ENCODE measurements around the gene TLK2.
"Not testable (repeated sequence)": the region's sequence is repeated elsewhere in the genome, so short reads cannot be mapped to it uniquely, and the experiment has no call there.

TLK2 gene

GRCh38 chr17:62478424-62478879 is at the start of gene TLK2:
Gene TLK2, plus strand, starts transcription at chr17:62478825. Its CDS starts 2,301 bp downstream, at chr17:62481126.
- DNase-seq (ENCODE audit: low spot score), result peak; percentile 82

DNA sequence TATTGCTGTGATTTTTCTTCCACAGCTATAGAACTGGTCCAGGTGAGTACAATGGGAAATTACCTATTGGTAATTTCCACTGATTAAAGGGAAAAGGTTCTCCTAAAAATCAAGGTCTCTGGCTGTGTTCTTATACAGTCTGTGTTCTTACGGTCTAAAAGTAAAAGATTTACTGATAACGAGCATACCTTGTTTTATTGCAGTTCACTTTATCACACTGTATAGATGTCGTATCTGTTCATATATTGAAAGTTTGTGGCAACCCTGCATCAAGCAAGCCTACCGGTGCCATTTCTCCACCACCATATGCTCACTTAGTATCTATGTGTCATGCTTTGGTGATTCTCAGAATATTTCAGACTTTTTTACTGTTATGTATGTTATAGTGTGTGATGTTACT is 43.4 kb upstream of the TLK2 start:
- DNase-seq (ENCODE audit: low spot score), result not testable (repeated sequence)

DNA sequence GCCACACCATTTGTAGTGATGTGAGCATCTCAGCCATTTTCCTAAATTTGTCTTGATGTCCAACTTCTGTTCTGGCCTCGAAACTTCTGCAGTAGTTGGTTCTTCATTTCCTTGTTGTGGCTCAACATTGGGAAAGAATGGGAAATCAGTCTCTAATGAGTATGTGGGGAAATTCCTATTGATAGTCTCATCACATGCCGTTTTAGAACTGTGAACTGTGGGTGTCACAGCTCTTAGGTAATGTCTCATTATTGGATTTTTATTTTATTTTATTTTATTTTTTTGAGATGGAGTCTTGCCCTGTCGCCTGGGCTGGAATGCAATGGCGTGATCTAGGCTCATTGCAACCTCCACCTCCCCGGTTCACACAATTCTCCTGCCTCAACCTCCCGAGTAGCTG is 37.4 kb upstream of the TLK2 start:
- DNase-seq (ENCODE audit: low spot score), result not testable (repeated sequence)

GRCh38 chr17:62444063-62444462 is 34.6 kb upstream of the TLK2 start:
- DNase-seq (ENCODE audit: low spot score), result no peak

GRCh38 chr17:62445791-62446190 is 32.8 kb upstream of the TLK2 start:
- DNase-seq (ENCODE audit: low spot score), result not testable (repeated sequence)

GRCh38 chr17:62452195-62452594 is 26.4 kb upstream of the TLK2 start:
- DNase-seq (ENCODE audit: low spot score), result not testable (repeated sequence)

DNA sequence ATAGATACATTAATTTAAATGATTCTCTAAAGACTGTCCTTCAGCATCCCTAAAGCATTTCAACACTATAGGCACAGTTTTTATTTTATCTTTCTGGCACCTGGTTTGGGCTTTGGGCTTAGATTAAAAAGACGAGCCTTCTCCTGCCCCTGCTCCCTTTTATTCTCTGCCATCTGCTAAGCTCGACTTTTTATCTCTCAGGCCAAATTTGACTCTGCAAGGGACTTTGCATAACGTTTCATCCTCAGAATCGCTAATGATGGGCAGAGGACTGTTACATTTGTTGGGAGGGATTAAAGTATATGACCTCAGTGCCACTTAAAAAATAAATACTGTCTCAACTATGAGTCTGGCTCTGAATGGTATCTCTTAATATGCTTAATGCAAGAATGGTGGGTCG is 25.6 kb upstream of the TLK2 start:
- peak; percentile 33 for DNase-seq (ENCODE audit: low spot score)

DNA sequence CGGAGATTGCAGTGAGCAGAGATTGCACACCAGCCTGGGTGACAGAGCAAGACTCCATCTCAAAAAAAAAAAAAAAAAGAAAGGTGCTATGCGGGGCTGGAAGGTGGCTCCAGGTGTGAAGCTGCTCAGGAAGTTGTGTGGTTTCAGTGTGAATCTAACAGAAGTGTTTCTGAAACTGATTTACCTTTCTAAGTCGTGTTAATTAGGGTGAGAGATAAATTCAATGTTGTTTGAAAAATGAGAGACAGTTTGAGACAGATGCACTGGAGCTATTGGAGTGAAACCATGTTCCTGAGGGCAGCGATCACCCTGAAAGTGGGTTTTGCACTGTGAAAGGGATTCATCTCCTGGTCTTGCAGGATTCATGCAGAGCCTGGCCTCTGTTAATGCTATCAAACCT is 25.0 kb upstream of the TLK2 start:
- DNase-seq (ENCODE audit: low spot score), result peak; percentile 42

DNA sequence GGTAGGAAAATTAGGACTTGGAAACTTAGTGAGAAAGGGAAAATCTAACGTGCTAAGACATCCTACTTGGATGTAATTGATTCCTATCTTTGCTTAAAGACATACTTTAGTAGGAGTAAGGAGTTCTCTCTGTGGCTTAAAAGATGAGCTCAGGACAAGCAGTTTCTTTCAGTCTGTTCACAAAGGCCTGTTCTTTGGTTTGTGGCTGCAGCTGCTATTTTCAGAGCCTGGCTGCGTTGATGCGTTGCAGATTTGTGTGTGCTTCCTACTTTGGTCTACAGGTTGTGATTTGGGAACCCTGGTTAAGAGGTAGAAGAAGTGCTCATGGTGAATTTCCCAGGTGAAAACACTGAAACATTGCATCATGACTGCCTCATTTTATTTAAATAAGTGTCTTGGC is 24.5 kb upstream of the TLK2 start:
- peak; percentile 60 for DNase-seq (ENCODE audit: low spot score)

- DNase-seq (ENCODE audit: low spot score), result no peak
These were observed 22.6 kb upstream of the TLK2 start for GRCh38 chr17:62456016-62456415.

GRCh38 chr17:62458483-62458882 is 20.1 kb upstream of the TLK2 start:
- DNase-seq (ENCODE audit: low spot score), result not testable (repeated sequence)

- not testable (repeated sequence) for DNase-seq (ENCODE audit: low spot score)
These were observed 14.2 kb upstream of the TLK2 start for GRCh38 chr17:62464422-62464821.

- not testable (repeated sequence) for DNase-seq (ENCODE audit: low spot score)
These were observed 13.4 kb upstream of the TLK2 start for GRCh38 chr17:62465271-62465670.

- peak; percentile 81 for DNase-seq (ENCODE audit: low spot score)
These were observed 7.8 kb upstream of the TLK2 start for GRCh38 chr17:62470666-62471379.

DNA sequence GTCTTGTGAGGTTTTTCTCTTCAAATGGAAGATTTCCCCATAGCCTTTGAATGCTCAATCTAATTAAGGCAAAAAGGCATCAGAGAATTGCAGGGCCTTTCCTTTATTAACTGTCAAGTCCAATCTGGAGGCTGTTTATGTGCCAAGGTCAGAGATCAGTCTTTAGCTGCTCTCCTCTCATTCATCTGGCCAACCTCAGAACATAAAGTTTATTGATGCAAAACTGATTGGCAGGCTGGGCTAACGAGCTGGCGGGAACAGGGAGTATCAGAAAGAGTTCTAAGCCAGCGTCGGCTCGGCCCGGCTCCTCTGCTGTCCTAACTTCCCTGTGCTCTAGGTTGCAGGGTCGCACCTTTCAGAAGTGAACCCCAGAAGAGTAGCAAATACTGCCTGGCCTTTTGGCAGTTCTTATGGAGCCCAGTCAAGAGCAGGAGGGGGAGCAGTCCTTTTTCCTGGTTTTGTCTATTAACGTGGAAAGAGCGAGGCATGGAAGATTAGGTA is 7.2 kb upstream of the TLK2 start:
- DNase-seq (ENCODE audit: low spot score), result not testable (repeated sequence)

DNA sequence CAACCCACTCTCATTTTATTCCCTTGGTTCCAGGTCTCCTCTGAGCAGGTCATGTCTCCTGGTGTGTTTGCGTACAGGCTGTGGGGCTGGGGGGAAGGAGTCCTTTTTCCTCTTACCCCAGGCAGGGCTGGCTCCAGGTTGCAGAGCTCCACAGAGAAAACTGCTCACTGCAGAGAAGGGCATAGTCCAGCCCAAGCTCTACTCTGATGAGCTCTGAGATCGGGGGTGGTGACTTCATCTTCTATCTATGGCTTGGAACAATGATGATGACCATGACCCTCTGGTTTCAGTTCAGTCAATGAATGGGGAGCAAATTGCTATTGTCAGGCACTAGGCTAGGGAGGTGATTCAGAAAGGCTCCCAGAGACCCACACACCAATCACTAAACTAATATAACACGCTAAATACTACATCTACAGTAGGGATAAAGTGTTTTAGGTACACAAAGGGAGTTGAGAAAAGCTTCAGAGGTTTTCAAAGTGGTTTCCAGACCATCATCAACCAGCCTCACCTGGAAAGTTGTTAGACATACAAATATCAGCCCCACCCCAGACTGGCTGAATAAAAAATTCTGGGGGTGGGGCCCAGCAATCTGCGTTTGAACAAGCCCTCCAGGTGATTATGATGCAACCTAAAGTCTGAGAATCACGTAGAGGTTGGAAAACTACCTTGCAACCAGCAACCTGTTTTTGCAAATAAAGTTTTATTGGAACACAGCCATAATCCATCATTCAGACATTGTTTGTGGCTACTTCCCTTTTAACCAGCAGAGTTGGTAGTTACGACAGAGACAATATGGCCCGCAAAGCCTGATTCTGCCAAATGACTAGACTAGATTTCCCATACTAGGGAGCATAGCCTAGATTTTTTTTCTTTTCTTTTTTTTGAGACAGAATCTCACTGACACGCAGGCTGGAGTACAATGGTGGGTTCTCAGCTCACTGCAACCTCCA is 5.3 kb upstream of the TLK2 start:
- DNase-seq (ENCODE audit: low spot score), result not testable (repeated sequence)

DNA sequence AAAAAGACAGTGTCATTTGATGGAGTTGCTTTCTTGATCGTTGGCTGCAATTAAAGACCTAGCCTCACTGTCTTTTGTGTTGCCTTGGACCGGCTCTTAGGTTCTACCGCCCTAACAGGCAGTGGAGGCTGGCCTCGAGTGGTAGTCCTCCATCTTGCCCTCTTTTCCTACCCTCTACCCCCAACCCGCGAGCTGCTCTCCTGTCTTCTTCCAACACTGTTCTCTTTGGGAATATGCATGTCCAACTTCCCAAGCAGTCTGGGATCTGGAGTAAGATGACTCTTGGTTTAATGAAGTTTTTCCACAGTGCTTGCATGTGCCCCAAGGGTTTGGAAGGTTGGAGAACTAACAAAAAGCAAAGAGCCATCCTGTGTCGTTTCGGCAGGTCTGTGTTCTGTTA is 1.5 kb upstream of the TLK2 start:
- peak; percentile 22 for DNase-seq (ENCODE audit: low spot score)

- peak; percentile 49 for DNase-seq (ENCODE audit: low spot score)
These were observed 762 bp upstream of the TLK2 start for GRCh38 chr17:62477718-62478408.

GRCh38 chr17:62478880-62479638 is 434 bp downstream of the TLK2 start:
- peak; percentile 32 for DNase-seq (ENCODE audit: low spot score)

DNA sequence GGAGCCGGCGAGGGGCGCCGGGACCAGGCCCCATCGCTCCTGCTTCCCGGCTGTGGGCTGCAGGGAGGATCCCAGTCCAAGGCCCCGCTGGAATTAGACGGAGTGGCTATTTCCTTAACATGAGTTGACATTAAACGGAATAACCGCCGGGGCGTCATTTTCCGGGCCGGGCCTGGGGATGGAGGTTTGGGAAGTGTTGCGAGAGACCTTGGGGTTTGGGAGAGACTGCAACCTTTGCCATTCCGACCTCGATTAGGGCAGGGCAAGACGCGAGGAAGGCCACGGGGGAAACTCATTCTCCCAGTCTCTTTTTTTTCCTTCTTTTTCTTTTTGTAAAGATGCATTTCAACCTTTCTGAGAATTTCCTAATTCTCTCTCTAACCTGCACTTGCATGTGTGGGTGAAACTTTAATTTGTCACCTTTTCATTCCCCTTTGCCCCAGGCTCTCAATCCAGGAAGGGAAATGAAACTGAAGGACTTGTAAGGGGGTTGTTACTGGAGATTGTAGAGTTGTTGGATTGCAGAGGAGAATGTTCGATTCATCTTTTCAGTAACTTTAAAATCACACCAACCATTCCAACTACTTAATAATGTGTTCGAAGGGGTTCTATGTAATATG is 1.1 kb downstream of the TLK2 start:
- peak; percentile 46 for DNase-seq (ENCODE audit: low spot score)

DNA sequence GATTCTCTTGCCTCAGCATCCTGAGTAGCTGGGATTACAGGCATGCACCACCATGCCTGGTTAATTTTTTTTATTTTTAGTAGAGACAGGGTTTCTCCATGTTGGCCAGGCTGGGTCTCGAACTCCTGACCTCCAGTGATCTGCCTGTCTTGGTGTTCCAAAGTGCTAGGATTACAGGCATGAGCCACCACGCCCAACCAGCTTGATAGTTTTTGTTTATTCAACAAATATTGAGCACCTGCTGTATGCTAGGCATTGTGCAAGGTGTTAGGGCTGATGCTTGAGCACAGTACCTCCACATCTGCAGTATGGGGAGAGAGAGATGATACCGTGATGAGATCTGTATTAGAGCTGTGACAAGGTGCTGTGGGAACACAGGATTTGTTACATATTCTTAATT is 3.9 kb downstream of the TLK2 start:
- DNase-seq (ENCODE audit: low spot score), result not testable (repeated sequence)

All from NAMALWA (cell line).